Sigmoid colon (tissue), 7 donors: Measurements from ENCODE around the gene TFAP2B. TPM values are rescaled to one million over a fixed set of nuclear protein-coding genes. Genes with fewer than 3 reads are reported as not detected.

Source experiments
- DNase-seq: peaks from one replicate; pipeline ENCODE4 v3.0.0-alpha.2; 2019
- H3K27ac ChIP-seq, 4 donors: fragments of 200-600 bp; sonication (generic); one replicate each; pipeline ENCODE4 v1.5.1; 2016 to 2019; ENCODE audit warnings: mild to moderate bottlenecking in 1 of 4
- H3K27me3 ChIP-seq, 3 donors: fragments of 200-600 bp; sonication (generic); one replicate each; pipeline ENCODE4 v1.5.1; 2019; ENCODE audit warnings: mild to moderate bottlenecking in 1 of 3
- H3K36me3 ChIP-seq, 4 donors: fragments of 200-600 bp; sonication (generic); one replicate each; pipeline ENCODE4 v1.5.1; 2016 to 2019
- H3K4me1 ChIP-seq, 4 donors: fragments of 200-600 bp; sonication (generic); one replicate each; pipeline ENCODE4 v1.5.1; 2017 to 2019
- H3K4me3 ChIP-seq, 4 donors: fragments of 200-600 bp; sonication (generic); one replicate each; pipeline ENCODE4 v1.5.1; 2017 to 2019; ENCODE audit warnings: mild to moderate bottlenecking in 2 of 4, moderate library complexity in 1 of 4
- H3K9me3 ChIP-seq, 4 donors: fragments of 200-600 bp in 3 of 4; sonication (generic) in 3 of 4; one replicate each; pipeline versions ENCODE4 v1.5.1 to v1.6.1; 2013 to 2019
- EP300 ChIP-seq, 4 donors: sonication (generic); formaldehyde crosslinking; IDR thresholded peaks; one replicate each; pipeline ENCODE4 v1.6.1; 2017; ENCODE audit warnings: antibody characterized with exemption in 4 of 4
- POLR2A ChIP-seq, 2 donors: fragments of 450-650 bp; IDR thresholded peaks; one replicate each; pipeline ENCODE4 v1.6.1; 2016; ENCODE audit warnings: antibody characterized with exemption in 2 of 2, mild to moderate bottlenecking in 2 of 2, moderate library complexity in 2 of 2
- POLR2AphosphoS5 ChIP-seq, 4 donors: sonication (generic); formaldehyde crosslinking; IDR thresholded peaks; one replicate each; pipeline ENCODE4 v1.6.1; 2017; ENCODE audit warnings: antibody characterized with exemption in 4 of 4
- WGBS, 2 donors: extraction: QIAGEN DNeasy Blood & Tissue Kit; methylation state at CpG; one replicate each; pipeline ENCODE4 v1.1.7; 2013; 5-methylcytosine and 5-hydroxymethylcytosine counted together
- intact Hi-C: fragments of 100-400 bp; cut with DNase I; formaldehyde crosslinking; loops from one replicate; pipeline ENCODE4 v1.15.1; 2023
- polyA plus RNA-seq, 3 donors: library from polyadenylated mRNA; stranded (reverse); fragments of 200-250 nt; gene quantifications; one replicate each; pipeline ENCODE4 v1.2.3, GENCODE V29; 2013
- total RNA-seq, 4 donors: library from RNA; depleted of rRNA; stranded (reverse); fragments of >200 nt; gene quantifications; one replicate each; pipeline ENCODE4 v1.1.0, GENCODE V29; 2016
- TF ChIP-seq, protein P1 (sequence below), 4 experiments: fragments of 450-650 bp in 3 of 4; fragments of 200-600 bp in 1 of 4; IDR thresholded peaks; one replicate each; pipeline ENCODE4 v1.5.1; 2016 to 2019; ENCODE audit warnings: antibody characterized with exemption in 4 of 4, mild to moderate bottlenecking in 3 of 4, moderate library complexity in 2 of 4
- donor health status: healthy with polysubstance abuse.
- donor health status: Bipolar disorder and iron deficiency.
- donor health status: healthy.

Gene TFAP2B
- total and polyA plus RNA-seq, 7 donors = under 0.01 to 0.66 (median 0.01) TPM; not detected in 4

DNA sequence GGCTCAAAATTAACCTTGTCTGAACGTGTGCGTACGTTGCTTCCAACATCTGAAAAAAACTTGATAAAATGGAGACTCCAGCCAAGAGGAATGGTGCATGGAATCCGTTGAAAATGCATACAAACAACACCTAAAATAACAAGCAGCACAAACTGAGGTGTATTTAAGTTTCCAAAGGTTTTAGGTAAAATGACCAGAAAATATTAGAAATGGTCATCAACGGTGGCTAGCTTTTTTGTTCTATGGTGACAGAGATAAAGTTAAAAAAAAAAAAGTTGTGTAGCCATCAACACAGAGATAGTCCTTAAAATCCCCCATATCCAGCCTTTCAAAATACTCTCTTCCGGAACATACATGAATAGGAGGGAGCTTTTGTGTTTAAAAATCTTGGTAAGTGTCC lies 651 bp upstream of the TFAP2B start:
- intact Hi-C loops = loop anchor here (5.0 to 10.0 kb wide), 2 partner anchors 1037 to 1444 kb away; no protein-coding TSS in a partner anchor
- no peak overlapping the region for H3K4me3 ChIP-seq
- H3K9me3 ChIP-seq = no peaks in the 10 kb centered on the region
- H3K27me3 ChIP-seq = peaks cover 46 to 98% (median 65%) of the 10 kb centered on the region in 3 donors
- peaks cover 0 to 20% (median 18%) of the 10 kb centered on the region in 4 donors for H3K4me1 ChIP-seq
- no peak for DNase-seq
- no peak overlapping the region for H3K27ac ChIP-seq
- WGBS, 2 donors = 12 to 16% methylated on average over 6 of the region's 6 CpGs
- H3K36me3 ChIP-seq = no peaks in the 10 kb centered on the region
- TF ChIP-seq POLR2A (IDR thresholded peaks at IDR 0.05) (no peak), EP300 (IDR thresholded peaks at IDR 0.05) (no peak), POLR2AphosphoS5 (IDR thresholded peaks at IDR 0.05) (no peak)
- TF ChIP-seq, protein P1, sequence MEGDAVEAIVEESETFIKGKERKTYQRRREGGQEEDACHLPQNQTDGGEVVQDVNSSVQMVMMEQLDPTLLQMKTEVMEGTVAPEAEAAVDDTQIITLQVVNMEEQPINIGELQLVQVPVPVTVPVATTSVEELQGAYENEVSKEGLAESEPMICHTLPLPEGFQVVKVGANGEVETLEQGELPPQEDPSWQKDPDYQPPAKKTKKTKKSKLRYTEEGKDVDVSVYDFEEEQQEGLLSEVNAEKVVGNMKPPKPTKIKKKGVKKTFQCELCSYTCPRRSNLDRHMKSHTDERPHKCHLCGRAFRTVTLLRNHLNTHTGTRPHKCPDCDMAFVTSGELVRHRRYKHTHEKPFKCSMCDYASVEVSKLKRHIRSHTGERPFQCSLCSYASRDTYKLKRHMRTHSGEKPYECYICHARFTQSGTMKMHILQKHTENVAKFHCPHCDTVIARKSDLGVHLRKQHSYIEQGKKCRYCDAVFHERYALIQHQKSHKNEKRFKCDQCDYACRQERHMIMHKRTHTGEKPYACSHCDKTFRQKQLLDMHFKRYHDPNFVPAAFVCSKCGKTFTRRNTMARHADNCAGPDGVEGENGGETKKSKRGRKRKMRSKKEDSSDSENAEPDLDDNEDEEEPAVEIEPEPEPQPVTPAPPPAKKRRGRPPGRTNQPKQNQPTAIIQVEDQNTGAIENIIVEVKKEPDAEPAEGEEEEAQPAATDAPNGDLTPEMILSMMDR (IDR thresholded peaks at IDR 0.05) = no peak

DNA sequence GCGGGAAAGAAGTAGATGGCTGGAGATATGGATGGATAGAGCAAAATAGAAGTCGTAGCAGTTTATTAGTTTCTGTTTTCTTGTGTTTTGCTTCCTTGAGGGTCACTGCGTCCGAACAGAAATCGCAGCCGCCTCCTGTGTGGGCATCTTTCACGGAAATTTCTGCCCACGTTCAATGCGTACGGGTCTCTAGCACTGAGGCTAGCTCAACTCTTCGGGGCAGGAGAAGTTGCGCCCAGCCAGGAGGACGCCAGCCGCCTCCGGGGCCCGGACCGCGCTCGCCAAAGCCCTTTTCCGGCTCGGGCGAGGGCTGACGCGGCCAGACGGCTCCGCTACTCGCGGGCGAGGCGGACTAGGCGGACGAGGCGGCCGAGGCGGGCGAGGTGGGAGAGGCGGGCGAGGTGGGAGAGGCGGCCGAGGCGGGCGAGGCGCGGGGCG lies 814 bp downstream of the TFAP2B start:
- H3K36me3 ChIP-seq = no peaks in the 10 kb centered on the region
- WGBS, 2 donors = 2 to 3% methylated on average over 45 of the region's 45 CpGs
- H3K4me1 ChIP-seq = peaks cover 0 to 20% (median 18%) of the 10 kb centered on the region in 4 donors
- H3K9me3 ChIP-seq = no peaks in the 10 kb centered on the region
- no peak for DNase-seq
- H3K27ac ChIP-seq = no peak overlapping the region
- TF ChIP-seq EP300 (IDR thresholded peaks at IDR 0.05) (no peak), POLR2AphosphoS5 (IDR thresholded peaks at IDR 0.05) (peak in 1 of 4 donors; percentile 20)
- peaks cover 61 to 100% (median 80%) of the 10 kb centered on the region in 3 donors for H3K27me3 ChIP-seq
- H3K4me3 ChIP-seq = peak overlapping the region in 2 of 4 donors; percentile 18 to 24
- intact Hi-C loops = loop anchor here (5.0 to 10.0 kb wide), 2 partner anchors 1035 to 1443 kb away; no protein-coding TSS in a partner anchor

GRCh38 chr6:50819904-50820868 lies 1.5 kb downstream of the TFAP2B start:
- Histone ChIP-seq H3K27me3 (peaks cover 62 to 100% (median 85%) of the 10 kb centered on the region in 3 donors), H3K4me3 (peak overlapping the region in 2 of 4 donors; percentile 18 to 24), H3K4me1 (peaks cover 0 to 20% (median 18%) of the 10 kb centered on the region in 4 donors), H3K27ac (no peak overlapping the region), H3K36me3 (no peaks in the 10 kb centered on the region), H3K9me3 (no peaks in the 10 kb centered on the region)
- no peak for DNase-seq
- 3 to 8% methylated on average over 58 of the region's 58 CpGs for WGBS, 2 donors
- no peak for TF ChIP-seq EP300 (IDR thresholded peaks at IDR 0.05)
- TF ChIP-seq, protein P1 (IDR thresholded peaks at IDR 0.05) = no peak
- TF ChIP-seq POLR2A (IDR thresholded peaks at IDR 0.05) = no peak
- TF ChIP-seq POLR2AphosphoS5 (IDR thresholded peaks at IDR 0.05) = peak in 1 of 4 donors; percentile 7
- intact Hi-C loops = loop anchor here (5.0 to 10.0 kb wide), 2 partner anchors 1035 to 1442 kb away; no protein-coding TSS in a partner anchor

DNA sequence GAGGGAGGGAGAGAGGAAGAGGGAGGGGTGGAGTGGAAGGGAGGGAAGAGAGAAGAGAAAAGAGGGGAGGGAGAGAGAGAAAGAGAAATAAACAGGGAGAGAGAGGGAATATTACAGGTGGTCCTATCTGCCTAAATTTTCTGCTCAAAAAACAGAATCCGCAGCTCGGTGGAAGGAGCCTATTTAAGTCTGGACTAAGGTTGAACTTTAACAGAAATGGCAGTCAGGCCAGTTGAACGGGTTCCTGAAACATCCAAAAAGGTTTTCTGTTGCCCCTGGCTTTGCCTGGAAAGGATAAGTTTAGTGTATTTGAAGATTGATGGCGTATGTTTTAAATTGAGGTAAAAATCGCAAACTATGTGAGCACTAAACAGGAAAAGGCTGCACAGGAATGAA lies 2.2 kb downstream of the TFAP2B start:
- 3 to 10% methylated on average over 5 of the region's 5 CpGs for WGBS, 2 donors
- DNase-seq = no peak
- TF ChIP-seq POLR2A (IDR thresholded peaks at IDR 0.05) (no peak), POLR2AphosphoS5 (IDR thresholded peaks at IDR 0.05) (peak in 1 of 4 donors; percentile 2)
- no peaks in the 10 kb centered on the region for H3K9me3 ChIP-seq
- peaks cover 0 to 20% (median 15%) of the 10 kb centered on the region in 4 donors for H3K4me1 ChIP-seq
- peaks cover 68 to 100% (median 92%) of the 10 kb centered on the region in 3 donors for H3K27me3 ChIP-seq
- intact Hi-C loops = no loop called here
- no peaks in the 10 kb centered on the region for H3K36me3 ChIP-seq
- no peak overlapping the region for H3K4me3 ChIP-seq
- no peak overlapping the region for H3K27ac ChIP-seq

DNA sequence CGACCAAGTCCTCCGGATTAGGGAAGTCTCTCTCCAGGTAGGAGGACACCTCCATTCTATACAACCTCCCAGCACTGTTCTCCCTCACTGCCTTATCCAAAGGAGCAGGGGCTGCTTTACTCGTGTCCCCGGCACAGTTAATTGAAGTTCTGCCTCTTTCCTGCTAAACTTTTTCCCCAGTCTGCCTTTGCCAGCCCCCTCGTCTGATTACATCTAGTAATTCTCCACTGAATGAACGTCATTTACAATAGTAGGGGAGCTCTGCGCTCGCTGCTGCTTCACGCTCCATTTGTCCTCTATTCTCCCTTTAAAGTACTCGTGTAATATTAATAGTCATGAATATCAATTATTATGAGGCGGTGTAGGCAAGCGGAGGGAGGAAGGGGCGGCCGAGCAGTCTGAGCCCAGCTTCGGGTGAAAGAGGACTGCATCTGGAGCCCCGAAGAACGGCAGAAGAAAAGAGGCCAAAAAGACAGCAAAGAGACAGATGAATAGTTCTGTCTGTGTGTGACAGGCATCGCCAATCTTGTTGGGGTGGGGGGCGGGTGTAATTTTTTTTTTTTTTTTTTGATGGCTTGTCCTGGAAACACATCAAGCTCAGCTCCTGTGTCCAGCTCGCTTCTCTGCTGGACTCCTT lies 2.9 kb downstream of the TFAP2B start:
- DNase-seq = no peak
- no peaks in the 10 kb centered on the region for H3K9me3 ChIP-seq
- intact Hi-C loops = no loop called here
- H3K4me3 ChIP-seq = no peak overlapping the region
- TF ChIP-seq, protein P1 (IDR thresholded peaks at IDR 0.05) = no peak
- TF ChIP-seq POLR2A (IDR thresholded peaks at IDR 0.05) (no peak), POLR2AphosphoS5 (IDR thresholded peaks at IDR 0.05) (no peak), EP300 (IDR thresholded peaks at IDR 0.05) (no peak)
- H3K4me1 ChIP-seq = peaks cover 0 to 20% (median 15%) of the 10 kb centered on the region in 4 donors
- no peak overlapping the region for H3K27ac ChIP-seq
- H3K27me3 ChIP-seq = peaks cover 75 to 100% (median 95%) of the 10 kb centered on the region in 3 donors
- 6 to 10% methylated on average over 20 of the region's 20 CpGs for WGBS, 2 donors
- no peaks in the 10 kb centered on the region for H3K36me3 ChIP-seq
